Activated CD4-positive, alpha-beta T cell treated with anti-CD3 and anti-CD28 coated beads, Interleukin-2, amount 50 U/mL, for 48 hours (primary cell): ENCODE data around the gene CNBD2.
A peak's percentile ranks its signal among the peaks of the same experiment; 100 is the strongest.
"Not testable (repeated sequence)": the region's sequence is repeated elsewhere in the genome, so short reads cannot be mapped to it uniquely, and the experiment has no call there.

Experiments used
- DNase-seq, 2 experiments: peaks; one replicate each; pipeline ENCODE4 v3.0.0-alpha.2; 2020

The CNBD2 gene

DNA sequence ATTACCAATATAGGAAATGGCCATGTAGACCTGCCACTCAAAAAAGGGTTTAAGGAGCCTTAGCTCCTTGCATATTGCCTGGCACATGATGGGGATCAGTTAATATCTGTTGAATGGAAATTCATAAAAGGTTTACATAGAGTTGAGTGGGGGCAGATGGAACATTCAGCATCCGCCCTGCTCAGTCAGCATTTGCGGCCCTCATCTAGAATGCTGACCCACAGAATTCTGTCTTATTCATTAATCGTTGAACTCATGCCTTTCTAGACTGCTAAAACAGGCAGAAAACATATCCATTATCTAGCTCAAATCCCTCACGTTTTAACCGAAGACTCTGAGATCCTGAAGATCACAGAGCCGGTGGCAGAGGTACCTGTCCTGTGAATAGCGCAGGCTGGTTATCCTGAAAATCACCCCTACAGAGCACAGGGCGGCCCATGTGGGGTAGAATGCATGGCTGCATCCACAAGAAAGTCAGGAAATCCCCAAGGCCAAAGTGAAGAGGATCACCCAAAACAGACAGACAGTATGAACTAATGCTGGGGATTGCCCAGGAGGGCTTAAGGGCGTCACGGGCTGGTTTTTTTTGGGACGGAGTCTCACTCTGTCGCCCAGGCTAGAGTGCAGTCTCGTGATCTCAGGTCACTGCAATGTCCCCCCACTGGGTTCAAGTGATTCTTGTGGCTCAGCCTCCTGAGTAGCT, 59.9 kb downstream of the CNBD2 start:
- no peak for DNase-seq

DNA sequence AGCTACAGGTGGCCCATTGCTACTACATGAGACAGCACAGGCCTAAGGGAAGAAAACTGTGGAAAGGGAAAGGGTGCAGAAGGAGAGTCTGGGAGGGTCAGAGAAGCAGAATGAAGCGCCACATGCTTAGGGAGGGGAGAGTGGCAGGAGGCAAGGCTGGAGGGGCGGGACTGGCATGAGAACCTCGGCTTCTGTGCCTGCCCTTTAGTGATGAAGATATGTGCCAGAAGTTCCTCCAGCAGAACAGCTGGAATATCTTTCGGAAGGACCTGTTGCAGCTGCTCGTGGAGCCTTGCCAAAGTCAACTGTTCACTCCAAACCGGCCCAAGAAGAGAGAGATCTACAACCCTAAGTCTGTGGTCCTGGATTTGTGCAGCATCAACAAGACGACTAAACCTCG, 61.8 kb downstream of the CNBD2 start:
- DNase-seq: no peak

DNA sequence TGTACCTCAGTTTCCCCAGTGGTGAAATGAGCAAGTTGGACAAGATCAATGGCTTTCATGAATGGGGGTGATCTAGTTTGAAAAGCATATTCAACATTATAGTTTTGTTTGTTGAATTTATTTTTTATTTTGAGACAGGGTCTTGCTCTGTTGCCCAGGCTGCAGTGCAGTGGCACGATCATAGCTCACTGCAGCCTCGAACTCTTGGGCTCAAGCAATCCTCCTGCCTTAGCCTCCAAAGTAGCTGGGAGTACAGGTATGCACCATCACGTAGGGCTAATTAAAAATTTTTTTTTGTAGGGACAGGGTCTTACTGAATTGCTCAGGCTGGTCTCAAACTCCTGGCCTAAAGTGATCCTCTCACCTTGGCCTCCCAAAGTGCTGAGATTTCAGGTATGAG, 63.4 kb downstream of the CNBD2 start:
- no peak for DNase-seq

DNA sequence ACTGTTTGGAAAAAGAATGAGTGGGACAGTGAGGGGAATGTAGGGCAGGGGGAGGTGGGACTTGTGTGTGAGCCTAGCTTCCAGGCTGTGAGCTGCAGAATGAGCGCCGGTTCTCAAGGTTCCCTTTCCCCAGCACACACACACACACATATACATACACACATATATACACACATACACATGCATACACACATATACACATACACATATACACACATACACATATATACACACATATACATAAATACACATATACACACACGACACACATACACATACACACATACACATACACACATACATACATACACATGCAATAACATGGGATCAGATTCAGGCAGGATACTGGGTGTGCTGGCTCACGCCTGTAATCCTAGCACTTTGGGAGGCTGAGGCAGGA, 66.5 kb downstream of the CNBD2 start:
- no peak for DNase-seq

DNA sequence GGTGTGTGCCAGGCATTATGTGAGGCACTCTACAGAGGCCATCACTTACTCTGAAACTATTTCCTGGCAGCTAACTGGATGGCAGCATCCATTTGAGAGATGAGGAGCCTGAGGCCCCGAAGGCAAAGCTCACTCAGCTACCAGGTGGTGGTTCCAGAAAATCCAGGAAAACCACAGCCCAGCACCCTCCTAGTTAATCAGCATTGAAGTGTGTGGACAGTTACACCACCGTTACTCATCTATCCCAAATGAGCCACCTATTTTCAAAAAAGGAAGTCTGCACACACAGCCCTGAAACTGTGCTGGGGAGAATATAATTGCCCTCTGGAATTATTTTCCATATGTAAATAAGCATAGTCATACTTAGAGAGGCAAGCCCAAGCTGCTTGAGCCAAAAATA, 67.4 kb downstream of the CNBD2 start:
- DNase-seq: no peak

DNA sequence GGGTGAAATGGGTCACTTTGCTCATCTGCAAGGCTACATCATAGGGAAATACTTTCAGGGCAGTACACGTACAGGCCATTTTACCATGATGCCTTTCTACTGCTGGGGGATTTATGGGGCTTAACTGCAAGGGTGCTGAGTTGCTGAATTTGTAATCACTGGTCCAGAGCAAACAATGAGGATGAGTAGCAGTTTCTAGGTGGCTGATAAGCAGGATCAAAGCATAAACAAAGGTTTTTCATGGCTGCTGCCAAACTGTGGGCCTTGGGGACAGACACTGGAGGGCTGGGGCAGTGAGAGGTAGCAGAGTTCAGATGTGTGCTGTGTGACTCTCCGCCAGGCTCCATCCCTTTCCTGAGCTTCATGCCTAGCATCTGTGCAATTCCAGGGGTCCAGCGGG, 68.3 kb downstream of the CNBD2 start:
- no peak for DNase-seq

DNA sequence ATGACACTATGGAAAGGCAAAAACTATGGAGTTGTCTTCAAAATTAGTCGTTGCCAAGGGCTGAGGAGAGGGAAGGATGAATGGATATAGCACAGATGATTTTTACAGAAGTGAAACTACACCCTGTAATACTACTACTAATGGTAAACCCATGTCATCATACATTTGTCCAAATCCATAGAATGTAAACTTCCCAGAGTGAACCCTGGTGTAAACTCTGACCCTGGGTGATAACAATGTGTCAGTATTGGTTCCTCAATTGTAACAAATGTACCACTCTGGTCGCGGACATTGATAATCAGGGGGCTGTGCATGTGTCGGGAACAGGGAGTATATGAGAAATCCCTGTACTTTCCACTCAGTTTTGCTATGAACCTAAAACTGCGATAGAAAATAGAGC, 72.2 kb downstream of the CNBD2 start:
- no peak for DNase-seq

DNA sequence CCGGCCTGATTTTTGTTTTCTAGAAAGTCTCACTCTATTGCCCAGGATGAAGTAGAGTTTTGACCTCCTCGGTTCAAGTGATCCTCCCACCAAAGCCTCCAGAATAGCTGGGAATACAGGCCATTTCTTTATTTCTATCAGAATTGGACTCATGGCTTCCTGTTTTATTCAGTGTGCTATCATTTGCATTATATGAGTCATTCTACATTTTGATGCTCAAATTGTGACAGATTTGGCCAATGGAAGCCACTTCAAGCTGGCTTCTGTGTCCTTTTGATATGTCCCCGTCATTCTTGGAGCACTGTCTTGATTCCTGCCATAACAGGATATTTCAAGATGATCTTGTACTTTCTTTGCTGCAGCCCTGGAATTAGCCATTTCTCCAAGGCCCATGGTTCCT, 75.1 kb downstream of the CNBD2 start:
- no peak for DNase-seq

DNA sequence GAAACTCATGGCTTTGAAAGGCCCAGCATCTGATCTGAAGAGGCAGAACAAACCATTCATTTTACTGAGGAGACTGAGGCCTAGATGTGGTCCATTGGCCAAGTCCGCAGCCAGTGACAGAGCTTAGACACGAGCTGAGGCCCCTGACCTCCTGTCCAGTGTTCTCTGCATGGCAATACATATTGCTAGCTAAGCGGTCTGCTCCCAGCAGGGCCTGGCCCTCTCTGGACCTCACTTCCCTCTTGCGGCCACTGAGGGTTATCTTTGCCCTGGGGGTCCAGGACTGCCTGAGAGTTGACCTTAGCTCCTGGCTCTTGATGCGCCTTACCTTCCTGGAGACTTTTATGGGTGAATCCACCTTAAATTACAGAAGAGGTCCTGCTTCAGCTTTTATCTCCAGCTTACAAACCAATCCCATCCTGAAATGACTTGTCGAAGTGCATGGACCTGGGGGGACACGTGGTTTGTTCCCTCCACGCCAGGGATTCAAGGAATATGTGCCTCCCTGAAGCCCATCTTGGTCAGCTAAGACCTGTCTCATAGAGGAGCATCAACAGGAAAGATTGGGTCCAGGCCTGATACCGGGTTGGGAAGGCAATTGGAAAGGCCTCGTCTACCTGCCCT, 75.6 kb downstream of the CNBD2 start:
- no peak for DNase-seq

DNA sequence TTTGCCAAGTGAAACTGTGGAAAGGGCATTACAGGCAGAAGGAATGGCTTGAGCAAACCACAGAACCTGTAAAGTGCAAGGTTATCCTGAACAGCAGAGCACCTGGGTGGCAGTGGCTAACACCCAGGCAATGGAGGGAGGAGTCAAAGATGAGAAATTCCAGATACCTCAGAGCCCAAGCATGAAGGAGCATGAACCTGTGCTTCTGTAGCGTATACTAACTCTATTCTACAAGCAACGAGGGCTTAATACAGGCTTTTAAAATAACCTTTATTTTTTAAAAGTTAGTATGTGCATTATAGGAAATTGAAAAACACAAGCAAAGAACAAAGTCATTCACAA, 77.0 kb downstream of the CNBD2 start:
- DNase-seq: no peak

DNA sequence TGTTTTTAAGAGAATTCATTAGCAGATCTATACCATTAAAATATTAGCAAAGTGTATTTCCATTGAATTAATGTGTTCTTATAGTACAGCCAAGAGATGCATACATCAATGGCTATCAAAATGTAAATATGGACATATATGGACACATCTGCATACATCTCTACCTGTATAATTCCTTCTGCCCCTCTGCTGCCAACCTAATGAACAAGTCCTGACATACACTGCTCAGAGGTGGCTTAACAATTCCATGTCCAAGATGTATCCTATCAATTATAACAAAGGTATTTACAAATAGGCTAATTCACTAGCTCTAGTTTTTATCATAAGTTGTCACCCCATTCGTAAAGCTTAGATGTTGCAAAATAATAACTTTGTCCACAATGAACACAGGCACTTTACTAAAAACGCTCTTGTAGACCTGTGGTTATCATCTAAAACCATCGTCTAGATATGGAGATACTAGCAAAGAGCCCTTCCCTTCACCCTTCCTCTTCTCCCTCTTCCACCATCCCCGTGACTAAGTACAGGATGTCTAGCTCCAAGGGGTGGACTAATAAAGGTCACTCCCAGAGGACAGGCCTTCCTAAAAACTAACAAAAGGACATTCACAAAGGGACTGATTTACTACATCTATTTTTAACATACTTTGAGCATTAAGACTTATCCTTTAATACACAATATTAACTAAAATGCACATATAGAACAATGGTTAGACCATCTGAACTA, 77.8 kb downstream of the CNBD2 start:
- not testable (repeated sequence) for DNase-seq

DNA sequence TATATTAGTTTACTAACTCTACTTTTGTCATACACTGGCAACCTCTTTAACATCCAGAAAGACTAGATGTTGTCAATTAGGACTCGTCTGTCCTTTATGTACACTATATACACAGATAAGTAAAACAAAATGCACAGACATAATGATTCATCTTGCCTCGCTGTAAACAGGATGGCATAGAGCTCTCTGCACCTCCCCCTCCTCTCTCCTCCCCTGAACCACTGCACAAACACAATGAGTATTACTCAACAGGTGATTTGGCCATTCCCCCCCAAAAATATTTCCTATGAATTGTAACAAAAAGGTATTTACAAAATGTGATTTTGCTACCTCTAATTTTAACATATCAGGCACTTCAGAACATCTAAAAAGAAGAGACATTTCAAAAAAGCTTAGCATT, 81.0 kb downstream of the CNBD2 start:
- not testable (repeated sequence) for DNase-seq

DNA sequence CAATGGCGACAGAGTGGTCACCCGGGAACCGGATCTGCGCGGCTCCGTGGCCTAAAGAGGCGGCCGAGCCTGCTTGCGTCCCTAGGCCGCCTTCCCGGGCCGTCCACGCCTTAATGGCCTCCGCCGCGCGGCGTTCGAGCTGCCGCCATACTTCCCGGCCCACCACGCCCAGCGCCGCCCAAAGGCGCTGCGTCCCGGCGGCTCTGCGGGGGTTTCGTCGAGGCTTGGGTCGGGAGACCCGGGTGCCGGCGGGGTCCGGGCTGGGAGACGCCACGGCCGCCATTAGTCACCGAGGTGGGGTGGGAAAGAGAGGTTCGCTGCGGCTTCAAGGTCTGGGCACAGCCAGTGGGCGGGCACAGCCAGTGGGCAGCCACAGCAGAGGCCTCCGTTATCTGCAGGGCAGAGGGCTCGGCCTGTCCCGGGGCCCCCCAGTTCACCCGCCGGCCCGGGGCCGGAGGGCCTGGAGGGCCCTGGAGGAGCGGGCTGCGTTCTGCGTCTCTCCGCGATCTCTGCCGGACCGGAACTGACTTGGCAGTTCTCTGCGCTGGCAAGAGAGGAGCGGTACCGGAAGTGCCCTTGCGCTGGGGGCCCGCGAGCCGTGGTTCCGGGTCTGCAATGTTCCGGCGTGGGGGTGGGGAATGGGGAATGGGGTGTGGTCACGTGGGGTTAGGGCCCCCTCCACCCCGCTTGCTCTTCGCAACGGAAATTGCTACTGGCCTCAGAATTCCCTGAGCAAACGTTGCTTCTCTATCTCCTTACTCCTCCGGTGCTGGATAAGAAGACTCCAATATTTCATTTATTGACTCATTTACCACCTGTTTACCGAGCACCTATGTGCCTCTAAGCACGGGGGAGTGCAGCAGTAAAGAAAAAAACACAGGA, 82.3 kb downstream of the CNBD2 start:
- DNase-seq: peak; percentile 95 to 97

DNA sequence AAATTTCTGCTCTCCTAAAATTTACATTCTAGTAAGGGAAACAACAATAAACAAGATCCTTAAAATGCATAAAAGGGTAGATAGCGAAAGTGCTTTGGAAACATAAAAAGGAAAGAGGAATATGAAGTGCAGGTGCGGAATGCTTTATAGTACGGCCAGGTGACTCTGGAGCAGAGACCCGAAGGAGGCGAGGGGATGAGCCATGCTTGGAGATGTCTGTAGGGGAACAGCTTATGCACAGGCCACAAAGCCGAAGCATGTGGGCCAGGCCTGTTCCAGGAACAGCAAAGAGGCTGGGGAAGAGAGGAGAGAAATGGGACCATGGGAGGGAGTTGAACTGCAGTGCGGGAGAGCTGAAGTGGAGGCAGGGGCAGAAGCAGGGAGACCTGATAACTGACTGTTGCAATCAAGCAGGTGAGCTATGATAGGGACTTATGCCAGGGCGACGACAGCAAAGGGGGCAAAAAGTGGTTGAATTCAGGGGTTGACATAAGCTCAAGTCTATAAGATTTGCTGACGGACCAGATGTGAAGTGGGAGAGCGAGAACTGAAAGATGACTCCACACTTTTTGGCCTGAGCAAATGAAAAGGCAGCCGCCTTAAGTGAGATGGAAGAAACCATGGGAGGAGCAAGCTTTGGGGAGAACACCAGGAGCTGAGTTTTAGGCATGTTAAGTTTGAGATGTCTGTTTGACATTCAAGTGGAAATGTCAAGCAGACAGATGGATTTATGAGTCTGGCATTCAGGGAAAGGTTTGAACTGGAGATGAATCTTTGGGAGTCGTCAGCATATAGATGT, 83.1 kb downstream of the CNBD2 start:
- DNase-seq: no peak

DNA sequence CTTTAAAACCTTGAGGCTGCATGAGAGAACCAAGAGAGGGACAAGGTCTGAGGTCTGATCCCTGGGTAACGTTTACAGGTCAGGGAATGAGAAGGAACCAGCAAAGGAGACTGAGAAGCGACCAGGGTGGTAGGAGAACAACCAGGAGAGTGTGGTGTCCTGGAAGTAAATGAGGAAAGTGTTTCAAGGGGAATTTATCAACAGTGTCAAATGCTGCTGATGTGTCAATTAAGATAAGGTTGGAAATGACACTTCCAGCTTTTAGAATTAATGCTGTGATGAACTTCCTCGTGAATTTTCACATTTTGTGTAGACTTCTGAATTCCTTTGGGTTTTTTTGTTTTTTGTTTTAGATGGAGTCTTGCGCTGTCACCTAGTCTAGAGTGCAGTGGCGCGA, 83.7 kb downstream of the CNBD2 start:
- DNase-seq: no peak

DNA sequence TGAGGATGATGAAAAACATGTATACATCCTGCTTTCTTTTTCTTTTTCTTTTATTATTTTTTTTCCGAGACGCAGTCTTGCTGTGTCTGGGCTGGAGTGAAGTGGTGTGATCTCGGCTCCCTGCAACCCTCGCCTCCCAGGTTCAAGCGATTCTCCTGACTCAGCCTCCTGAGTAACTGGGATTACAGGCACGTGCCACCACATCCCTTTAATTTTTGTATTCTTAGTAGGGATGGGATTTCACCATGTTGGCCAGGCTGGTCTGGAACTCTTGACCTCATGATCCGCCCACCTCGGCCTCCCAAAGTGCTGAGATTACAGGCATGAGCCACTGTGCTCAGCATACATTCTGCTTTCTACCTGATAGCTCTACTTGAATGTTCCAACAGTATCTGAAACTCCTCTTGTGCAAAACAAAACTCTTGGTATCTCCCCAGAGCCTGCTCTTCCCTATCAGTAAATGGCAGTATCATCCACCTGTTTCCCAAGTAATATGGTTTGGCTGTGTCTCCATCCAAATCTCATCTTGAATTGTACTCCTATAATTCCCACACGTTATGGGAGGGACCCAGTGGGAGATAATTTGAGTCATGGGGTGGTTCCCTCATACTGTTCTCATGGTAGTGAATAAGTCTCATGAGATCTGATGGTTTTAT, 85.6 kb downstream of the CNBD2 start:
- DNase-seq: not testable (repeated sequence)

DNA sequence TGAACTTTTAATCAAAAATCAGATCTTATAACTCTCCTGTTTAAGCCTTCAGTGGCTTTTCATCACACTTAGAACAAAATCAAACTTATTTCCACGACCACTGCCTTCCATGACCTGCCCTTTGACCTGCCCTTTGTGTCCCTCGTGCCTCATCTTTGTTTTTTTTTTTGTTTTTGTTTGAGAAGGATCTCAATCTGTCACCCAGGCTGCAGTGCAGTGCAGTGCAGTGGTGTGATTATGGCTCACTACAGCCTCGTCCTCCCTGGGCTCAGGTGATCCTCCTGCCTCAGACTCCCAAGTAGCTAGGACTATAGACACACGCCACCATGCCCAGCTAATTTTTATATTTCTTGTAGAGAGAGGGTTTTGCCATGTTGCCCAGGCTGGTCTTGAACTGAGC, 86.8 kb downstream of the CNBD2 start:
- DNase-seq: no peak

DNA sequence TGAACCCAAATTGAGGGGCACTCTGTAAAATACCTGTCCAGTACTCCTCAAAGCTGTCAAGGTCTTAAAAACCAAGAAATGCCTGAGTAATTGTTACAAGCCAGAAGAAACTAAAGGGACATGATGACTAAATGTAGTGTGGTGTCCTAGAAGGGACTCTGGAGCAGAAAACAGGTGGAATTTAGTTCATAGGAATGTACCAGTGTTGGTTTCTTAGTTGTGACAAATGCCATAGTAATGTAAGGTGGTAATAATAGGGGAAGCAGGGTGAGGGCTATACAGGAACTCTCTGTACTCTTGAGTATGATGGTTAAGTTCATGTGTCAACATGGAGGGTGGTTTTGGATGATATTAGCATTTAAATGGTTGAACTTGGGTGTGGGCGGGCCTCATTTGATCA, 92.3 kb downstream of the CNBD2 start:
- DNase-seq: no peak

DNA sequence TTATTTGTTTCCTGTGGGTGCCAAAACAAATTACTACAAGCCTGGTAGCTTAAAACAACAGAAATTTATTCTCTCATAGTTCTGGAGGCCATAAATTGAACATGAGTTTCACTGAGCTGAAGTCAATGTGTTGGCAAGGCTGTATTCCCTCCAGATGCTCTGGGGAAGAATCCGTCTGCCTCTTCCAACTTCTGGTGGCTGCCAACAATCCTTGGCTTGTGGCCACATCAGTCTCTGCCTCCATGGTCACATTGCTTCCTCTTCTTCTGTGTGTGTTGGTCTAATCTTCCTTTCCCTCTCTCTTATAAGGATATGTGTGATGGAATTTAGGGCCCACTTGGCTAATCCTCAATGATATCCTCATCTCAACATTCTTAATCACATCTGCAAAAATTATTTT, 93.4 kb downstream of the CNBD2 start:
- DNase-seq: no peak

DNA sequence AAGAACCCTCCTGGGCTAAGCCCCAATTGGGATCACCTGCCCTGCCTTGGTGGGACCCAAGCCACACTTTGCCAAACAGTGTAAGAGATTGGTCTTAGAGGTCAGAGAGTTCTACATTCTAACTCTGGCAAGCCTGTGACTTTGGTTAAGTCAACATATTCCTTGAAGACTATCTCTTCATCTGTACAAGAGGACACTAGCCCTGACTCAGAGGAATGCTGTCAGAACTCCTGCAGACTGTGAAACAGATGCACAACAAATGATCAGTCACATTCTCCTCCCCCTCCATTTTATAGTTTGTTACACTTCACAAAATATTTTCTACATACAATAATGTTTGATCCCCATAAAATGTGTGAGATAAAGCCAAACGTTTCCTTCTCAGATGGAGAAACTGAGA, 94.4 kb downstream of the CNBD2 start:
- DNase-seq: no peak

DNA sequence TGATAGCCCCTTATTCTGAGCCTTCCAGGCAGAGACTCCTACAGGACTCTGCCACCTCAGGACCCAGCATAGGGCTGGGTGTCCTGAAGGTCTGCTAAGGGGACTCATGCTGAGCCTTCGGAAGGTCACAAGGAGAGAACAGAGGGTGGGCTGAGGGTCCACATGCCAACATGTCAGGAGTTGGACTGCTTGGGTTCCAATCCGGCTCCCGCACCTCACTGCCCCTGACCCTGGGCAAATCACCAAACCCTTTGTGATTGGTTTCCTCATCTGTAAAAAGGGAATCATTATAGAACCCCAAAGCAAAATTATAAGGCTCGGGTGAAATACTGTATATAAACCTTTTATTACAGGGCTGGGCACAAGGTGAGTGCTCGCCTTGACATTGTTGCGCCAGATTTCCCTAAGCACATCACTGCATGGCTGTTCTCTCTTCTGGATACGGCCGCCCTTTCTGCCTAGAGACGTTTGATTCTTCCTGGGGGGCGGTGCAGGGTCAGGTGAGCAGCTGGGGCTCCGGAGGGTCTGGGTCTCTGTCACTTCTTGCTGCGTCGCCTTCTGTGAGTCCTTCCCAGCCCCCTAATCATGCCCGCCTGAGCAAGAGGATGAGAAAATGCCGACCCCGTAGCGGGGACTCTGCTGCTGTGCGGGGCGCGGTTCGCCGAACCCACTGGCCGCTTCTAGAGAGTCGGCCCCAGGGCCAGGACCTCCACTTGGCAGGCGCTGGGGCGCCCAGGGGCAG, 95.7 kb downstream of the CNBD2 start:
- DNase-seq: no peak
